Tibial artery (tissue), 4 donors: Measurements from ENCODE around the gene EPHB1.

Source experiments
- DNase-seq, 2 donors: peaks; one replicate each; pipeline ENCODE4 v3.0.0-alpha.2; 2019
- H3K27ac ChIP-seq, 2 donors: fragments of 200-600 bp; sonication (generic) in 1 of 2; 1 replicate in 1 of 2; 2 replicates in 1 of 2; pipeline ENCODE4 v1.5.1; 2018 to 2019; ENCODE audit warnings: mild to moderate bottlenecking in 1 of 2
- H3K27me3 ChIP-seq, 2 donors: fragments of 200-600 bp; sonication (generic) in 1 of 2; one replicate each; pipeline versions ENCODE4 v1.5.1 to v1.6.0; 2016 to 2019
- H3K36me3 ChIP-seq, 3 donors: fragments of 200-600 bp; sonication (generic) in 2 of 3; one replicate each; pipeline ENCODE4 v1.5.1; 2016 to 2019; ENCODE audit warnings: mild to moderate bottlenecking in 2 of 3
- H3K4me1 ChIP-seq, 4 donors: fragments of 200-600 bp; sonication (generic) in 2 of 4; 1 replicate in 3 of 4; 2 replicates in 1 of 4; pipeline ENCODE4 v1.5.1; 2016 to 2019
- H3K4me3 ChIP-seq, 2 donors: fragments of 200-600 bp; sonication (generic) in 1 of 2; 1 replicate in 1 of 2; 2 replicates in 1 of 2; pipeline ENCODE4 v1.5.1; 2018 to 2019; ENCODE audit warnings: mild to moderate bottlenecking in 2 of 2
- H3K9me3 ChIP-seq, 3 donors: fragments of 200-600 bp; sonication (generic) in 1 of 3; one replicate each; pipeline ENCODE4 v1.5.1; 2016 to 2019
- intact Hi-C: fragments of 100-400 bp; cut with DNase I; formaldehyde crosslinking; loops from one replicate; pipeline ENCODE4 v1.15.0; 2023; ENCODE audit warnings: low total_unique reads
- TF ChIP-seq, protein P1 (sequence below), 2 experiments: fragments of 200-600 bp in 1 of 2; fragments of 450-650 bp in 1 of 2; IDR thresholded peaks; one replicate each; pipeline ENCODE4 v1.5.1; 2017 to 2019; ENCODE audit warnings: antibody characterized with exemption in 2 of 2, mild to moderate bottlenecking in 1 of 2, moderate library complexity in 1 of 2

Gene EPHB1

DNA sequence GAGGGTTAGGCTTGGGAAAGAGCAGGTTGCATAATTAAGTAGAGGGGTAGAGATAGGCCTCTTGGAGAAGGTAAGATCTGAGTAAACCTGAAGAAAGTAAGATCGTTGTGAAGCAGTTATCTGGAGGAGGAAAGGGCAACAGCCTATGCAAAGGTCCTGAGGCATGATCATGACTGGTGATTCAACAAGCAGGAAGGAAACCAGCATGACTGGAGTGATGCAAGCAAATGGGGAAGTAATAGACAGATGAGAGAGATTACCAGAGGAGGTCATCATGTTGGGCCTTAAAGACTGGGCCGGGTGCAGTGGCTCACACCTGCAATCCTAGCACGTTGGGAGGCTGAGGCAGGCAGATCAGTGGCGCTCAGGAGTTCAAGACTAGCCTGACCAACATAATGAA lies 360.2 kb downstream of the EPHB1 start:
- intact Hi-C loops, result no loop called here
- DNase-seq, result no peak
- no peak overlapping the region for H3K4me3 ChIP-seq

DNA sequence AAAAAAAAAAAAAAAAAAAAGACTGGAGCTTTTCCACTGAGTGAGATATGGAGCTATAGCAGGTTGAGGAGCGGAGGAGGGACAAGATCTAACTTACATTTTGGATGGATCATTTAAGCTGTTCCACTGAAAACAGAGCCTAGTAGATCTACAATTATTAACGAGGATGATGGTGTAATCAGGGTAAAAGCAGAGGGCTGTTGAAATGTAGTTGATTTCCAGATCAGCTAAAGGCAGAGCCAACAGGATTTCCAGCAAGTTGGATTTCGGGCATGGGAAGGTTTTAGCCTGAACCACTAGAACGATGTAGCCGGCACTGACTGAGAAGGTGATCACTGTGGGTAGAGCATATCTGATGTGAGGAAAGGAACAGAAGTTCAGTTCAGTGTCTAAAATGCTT lies 360.7 kb downstream of the EPHB1 start:
- no peak for DNase-seq
- H3K27me3 ChIP-seq, result no peaks in the 10 kb centered on the region
- no peaks in the 10 kb centered on the region for H3K4me1 ChIP-seq
- TF ChIP-seq, protein P1, sequence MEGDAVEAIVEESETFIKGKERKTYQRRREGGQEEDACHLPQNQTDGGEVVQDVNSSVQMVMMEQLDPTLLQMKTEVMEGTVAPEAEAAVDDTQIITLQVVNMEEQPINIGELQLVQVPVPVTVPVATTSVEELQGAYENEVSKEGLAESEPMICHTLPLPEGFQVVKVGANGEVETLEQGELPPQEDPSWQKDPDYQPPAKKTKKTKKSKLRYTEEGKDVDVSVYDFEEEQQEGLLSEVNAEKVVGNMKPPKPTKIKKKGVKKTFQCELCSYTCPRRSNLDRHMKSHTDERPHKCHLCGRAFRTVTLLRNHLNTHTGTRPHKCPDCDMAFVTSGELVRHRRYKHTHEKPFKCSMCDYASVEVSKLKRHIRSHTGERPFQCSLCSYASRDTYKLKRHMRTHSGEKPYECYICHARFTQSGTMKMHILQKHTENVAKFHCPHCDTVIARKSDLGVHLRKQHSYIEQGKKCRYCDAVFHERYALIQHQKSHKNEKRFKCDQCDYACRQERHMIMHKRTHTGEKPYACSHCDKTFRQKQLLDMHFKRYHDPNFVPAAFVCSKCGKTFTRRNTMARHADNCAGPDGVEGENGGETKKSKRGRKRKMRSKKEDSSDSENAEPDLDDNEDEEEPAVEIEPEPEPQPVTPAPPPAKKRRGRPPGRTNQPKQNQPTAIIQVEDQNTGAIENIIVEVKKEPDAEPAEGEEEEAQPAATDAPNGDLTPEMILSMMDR (IDR thresholded peaks at IDR 0.05), result no peak
- no peak overlapping the region for H3K27ac ChIP-seq
- no peak overlapping the region for H3K4me3 ChIP-seq
- H3K36me3 ChIP-seq, result no peaks in the 10 kb centered on the region
- no peaks in the 10 kb centered on the region for H3K9me3 ChIP-seq
- intact Hi-C loops, result no loop called here

More for the DNA sequence above, 360.2 kb downstream of the EPHB1 start:
- Histone ChIP-seq H3K4me1 (no peaks in the 10 kb centered on the region), H3K9me3 (no peaks in the 10 kb centered on the region), H3K27ac (no peak overlapping the region), H3K36me3 (no peaks in the 10 kb centered on the region), H3K27me3 (no peaks in the 10 kb centered on the region)
- TF ChIP-seq, protein P1 (IDR thresholded peaks at IDR 0.05), result no peak

DNA sequence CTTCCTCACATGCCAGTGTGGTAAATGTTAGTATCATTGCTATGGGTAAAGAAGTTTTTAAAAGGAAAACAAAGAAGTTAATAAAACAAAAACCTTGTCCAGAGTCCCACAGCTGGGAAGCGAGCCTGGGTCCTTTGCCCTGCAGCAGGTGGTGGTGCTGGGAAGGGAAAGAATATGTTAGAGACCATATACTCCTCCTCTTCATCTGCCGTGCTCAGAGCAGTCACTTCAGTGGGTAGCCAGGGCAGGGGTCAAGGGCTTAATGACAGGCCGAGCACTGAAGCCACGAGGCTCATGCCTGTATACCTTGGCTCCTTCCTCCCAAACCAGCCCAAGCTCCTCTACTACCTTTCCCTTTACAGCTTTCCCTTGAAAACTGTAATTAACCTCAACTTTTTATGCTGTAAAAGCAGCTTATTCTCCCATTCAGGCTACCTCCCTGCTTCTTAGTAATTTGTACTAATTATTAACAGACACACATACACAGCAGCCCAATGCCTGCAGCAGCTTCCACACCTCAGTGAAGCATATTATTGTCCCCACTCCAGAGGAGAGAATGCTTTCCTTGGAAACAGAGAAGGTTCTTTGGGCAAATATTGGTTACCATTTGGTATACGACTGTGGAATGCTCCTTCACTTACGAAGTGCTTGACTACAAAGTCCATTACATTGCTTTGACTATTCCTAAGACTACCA lies 362.1 kb downstream of the EPHB1 start:
- no peaks in the 10 kb centered on the region for H3K4me1 ChIP-seq
- H3K27me3 ChIP-seq, result no peaks in the 10 kb centered on the region
- H3K27ac ChIP-seq, result no peak overlapping the region
- no peak for DNase-seq
- no peaks in the 10 kb centered on the region for H3K9me3 ChIP-seq
- intact Hi-C loops, result no loop called here
- H3K36me3 ChIP-seq, result no peaks in the 10 kb centered on the region
- TF ChIP-seq, protein P1 (IDR thresholded peaks at IDR 0.05), result no peak
- no peak overlapping the region for H3K4me3 ChIP-seq

DNA sequence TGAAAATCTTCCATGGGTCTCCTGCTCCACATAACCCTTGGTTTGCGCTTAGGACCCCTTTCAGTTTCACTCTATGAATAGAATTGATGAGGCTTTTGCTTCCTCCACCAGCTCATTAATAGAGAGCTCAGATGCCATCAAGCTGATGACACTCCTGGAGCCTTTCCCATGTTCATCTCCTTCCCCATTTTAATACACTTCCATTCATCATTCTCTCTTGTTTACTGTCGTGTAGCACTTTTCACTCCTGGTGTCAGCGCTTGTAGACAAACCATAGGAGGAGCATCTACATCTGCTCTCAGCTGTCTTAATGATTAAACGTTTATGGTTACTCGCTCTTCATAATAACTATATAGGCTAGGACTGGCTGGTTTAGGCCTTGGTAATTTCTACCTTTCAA lies 363.5 kb downstream of the EPHB1 start:
- Histone ChIP-seq H3K4me1 (no peaks in the 10 kb centered on the region), H3K27me3 (no peaks in the 10 kb centered on the region), H3K27ac (no peak overlapping the region), H3K4me3 (no peak overlapping the region), H3K9me3 (no peaks in the 10 kb centered on the region), H3K36me3 (no peaks in the 10 kb centered on the region)
- intact Hi-C loops, result no loop called here
- TF ChIP-seq, protein P1 (IDR thresholded peaks at IDR 0.05), result no peak
- DNase-seq, result no peak

DNA sequence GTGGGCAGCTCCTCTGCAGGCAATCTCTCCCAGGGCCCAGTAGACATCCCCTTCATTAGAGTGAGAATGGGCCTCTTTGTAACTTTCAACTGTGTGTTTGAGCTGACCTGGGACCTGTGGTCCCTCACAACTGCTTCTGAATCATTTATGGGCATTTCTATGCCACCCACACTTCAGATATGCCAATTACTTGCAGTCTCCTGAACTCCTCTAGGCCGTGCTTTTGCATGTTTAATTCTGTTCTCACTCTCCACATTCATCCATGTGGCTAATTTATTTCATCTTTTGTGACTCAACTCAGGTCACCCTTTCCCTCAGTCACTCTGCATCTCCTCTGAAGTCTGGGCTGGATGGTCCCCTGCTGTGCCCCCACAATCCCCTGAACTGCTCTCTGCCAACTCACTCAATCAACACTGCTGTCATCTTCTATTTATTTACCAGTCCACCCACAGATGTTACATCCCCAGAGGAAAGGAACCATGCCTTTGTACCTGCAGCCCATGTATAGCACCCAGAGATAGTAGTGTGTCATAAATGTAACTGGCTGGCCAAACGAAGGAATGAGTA lies 364.7 kb downstream of the EPHB1 start:
- intact Hi-C loops, result no loop called here

More for the DNA sequence above, 364.7 kb downstream of the EPHB1 start:
- Histone ChIP-seq H3K27ac (no peak overlapping the region), H3K27me3 (no peaks in the 10 kb centered on the region), H3K4me3 (no peak overlapping the region), H3K9me3 (no peaks in the 10 kb centered on the region), H3K36me3 (no peaks in the 10 kb centered on the region), H3K4me1 (no peaks in the 10 kb centered on the region)
- DNase-seq, result no peak
- TF ChIP-seq, protein P1 (IDR thresholded peaks at IDR 0.05), result no peak
